Activated CD8-positive, alpha-beta T cell treated with anti-CD3 and anti-CD28 coated beads, Interleukin-2, amount 10 ng/mL, durations not matched to agents 7 days and 5 days (primary cell): ENCODE data around the gene PHC3. TPM values are rescaled to one million over a fixed set of nuclear protein-coding genes. Genes with fewer than 3 reads are reported as not detected.

Experiments
- ATAC-seq: fragments of 150-1000 bp; cut with Tn5 transposase; one replicate; pipeline ENCODE4 v1.10.0; 2021; ENCODE audit warnings: moderate library complexity
- CTCF ChIA-PET: fragments of 350-600 bp; sonication (Branson Sonifier 250); formaldehyde crosslinking; loops from one replicate; lab custom pipeline; 2021; ENCODE audit warnings: antibody characterized with exemption; lab: Charles Lee
- POLR2A ChIA-PET: fragments of 350-600 bp; sonication (Branson Sonifier 250); formaldehyde crosslinking; loops from one replicate; lab custom pipeline; 2021; ENCODE audit warnings: antibody characterized with exemption; lab: Charles Lee
- DNase-seq: peaks from one replicate; pipeline ENCODE4 v3.0.0-alpha.2; 2020
- H3K27ac Mint-ChIP-seq: one replicate; pipeline ENCODE4 v1.8.0; 2021; ENCODE audit warnings: mild to moderate bottlenecking, mixed read lengths
- H3K27me3 Mint-ChIP-seq: one replicate; pipeline ENCODE4 v1.8.0; 2021; ENCODE audit warnings: low read depth, mixed read lengths
- H3K36me3 Mint-ChIP-seq: one replicate; pipeline ENCODE4 v1.8.0; 2021; ENCODE audit warnings: low read depth, mixed read lengths
- H3K4me1 Mint-ChIP-seq: one replicate; pipeline ENCODE4 v1.8.0; 2021; ENCODE audit warnings: low read depth, mixed read lengths
- H3K4me3 Mint-ChIP-seq: one replicate; pipeline ENCODE4 v1.8.0; 2021; ENCODE audit warnings: mild to moderate bottlenecking, mixed read lengths
- H3K9me3 Mint-ChIP-seq: one replicate; pipeline ENCODE4 v1.8.0; 2022; ENCODE audit warnings: mixed read lengths; ENCODE audit not compliant: insufficient read depth
- total RNA-seq, 2 experiments: library from RNA; stranded (reverse); gene quantifications; one replicate each; pipeline ENCODE4 v1.2.3, GENCODE V29; 2021

Gene PHC3
- total RNA-seq, 2 experiments from 2014 or later, result 54.0 to 68.1 TPM

DNA sequence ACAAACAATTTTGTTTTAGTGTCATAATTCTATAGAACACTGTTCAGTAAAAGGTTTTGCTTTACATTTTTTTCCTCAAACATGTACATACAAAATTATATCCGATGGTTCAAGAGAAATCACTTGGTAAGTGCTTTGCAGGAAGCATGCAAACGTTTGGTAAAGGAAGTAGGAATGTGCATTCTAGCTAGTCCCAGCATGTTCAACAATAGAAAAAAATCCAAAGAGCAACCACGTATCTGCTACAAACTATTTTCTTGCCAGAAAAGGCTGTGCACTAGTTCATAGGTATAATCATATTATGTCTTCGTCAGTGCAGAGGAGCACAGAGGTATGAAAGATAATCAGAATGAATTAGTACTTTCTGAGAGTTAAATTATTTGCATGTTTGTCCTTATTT is 85.8 kb downstream of the PHC3 start:
- H3K4me3 Mint-ChIP-seq, result no peak overlapping the region
- no peaks in the 10 kb centered on the region for H3K9me3 Mint-ChIP-seq
- ChIA-PET CTCF (no interaction called here), POLR2A (no interaction called here)
- H3K27ac Mint-ChIP-seq, result no peak overlapping the region
- ATAC-seq (no peak), DNase-seq (no peak)
- H3K27me3 Mint-ChIP-seq, result no peaks in the 10 kb centered on the region
- peaks cover 74% of the 10 kb centered on the region for H3K36me3 Mint-ChIP-seq
- H3K4me1 Mint-ChIP-seq, result no peaks in the 10 kb centered on the region

- ATAC-seq (no peak), DNase-seq (no peak)
- no peak overlapping the region for H3K4me3 Mint-ChIP-seq
- no peaks in the 10 kb centered on the region for H3K9me3 Mint-ChIP-seq
- ChIA-PET POLR2A (no interaction called here), CTCF (interaction anchor here (0.8 to 1.4 kb wide), 2 partner anchors 14 to 264 kb away, joined by 3 read pairs; no protein-coding TSS in a partner anchor)
- no peak overlapping the region for H3K27ac Mint-ChIP-seq
- no peaks in the 10 kb centered on the region for H3K27me3 Mint-ChIP-seq
- H3K36me3 Mint-ChIP-seq, result peaks cover 63% of the 10 kb centered on the region
- H3K4me1 Mint-ChIP-seq, result no peaks in the 10 kb centered on the region
Observed at GRCh38 chr3:170092907-170093306, 88.6 kb downstream of the PHC3 start.

- Mint-ChIP-seq H3K36me3 (peaks cover 54% of the 10 kb centered on the region), H3K27me3 (no peaks in the 10 kb centered on the region), H3K4me3 (no peak overlapping the region), H3K9me3 (no peaks in the 10 kb centered on the region), H3K4me1 (no peaks in the 10 kb centered on the region), H3K27ac (no peak overlapping the region)
- CTCF ChIA-PET, result interaction anchor here (1.1 to 1.2 kb wide), 2 partner anchors 11 to 41 kb away, joined by 3 to 4 read pairs; no protein-coding TSS in a partner anchor
- DNase-seq (no peak), ATAC-seq (no peak)
- POLR2A ChIA-PET, result no interaction called here
Observed at GRCh38 chr3:170090601-170090981, 90.9 kb downstream of the PHC3 start.

GRCh38 chr3:170089862-170090600 is 91.5 kb downstream of the PHC3 start:
- H3K27me3 Mint-ChIP-seq, result no peaks in the 10 kb centered on the region
- peaks cover 54% of the 10 kb centered on the region for H3K36me3 Mint-ChIP-seq
- ATAC-seq, result no peak
- ChIA-PET CTCF (interaction anchor here (1.2 kb wide), 1 partner anchor 42 kb away, joined by 3 read pairs; no protein-coding TSS in a partner anchor), POLR2A (no interaction called here)
- H3K4me3 Mint-ChIP-seq, result no peak overlapping the region
- no peak for DNase-seq
- H3K27ac Mint-ChIP-seq, result no peak overlapping the region
- H3K9me3 Mint-ChIP-seq, result no peaks in the 10 kb centered on the region
- no peaks in the 10 kb centered on the region for H3K4me1 Mint-ChIP-seq

DNA sequence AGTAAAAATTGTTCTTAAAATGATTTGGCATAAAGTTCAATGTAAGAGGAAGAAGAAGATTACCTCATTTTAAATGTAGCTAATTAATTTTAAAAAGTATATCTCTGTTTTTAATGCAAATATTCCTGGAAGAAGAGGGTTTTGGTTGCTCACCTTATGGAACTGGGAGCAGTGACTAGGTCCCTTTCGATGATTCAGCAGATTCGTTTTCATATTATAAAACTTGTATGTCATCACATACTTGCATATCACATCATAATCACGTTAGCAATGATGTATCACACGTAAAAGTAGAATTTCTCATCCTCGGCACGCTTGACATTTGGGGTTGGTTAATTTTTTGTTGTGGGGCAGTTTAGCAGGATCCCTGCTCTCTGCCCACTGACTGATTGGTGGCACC is 96.1 kb downstream of the PHC3 start:
- ChIA-PET POLR2A (no interaction called here), CTCF (no interaction called here)
- DNase-seq (no peak), ATAC-seq (no peak)
- Mint-ChIP-seq H3K27ac (no peak overlapping the region), H3K4me3 (no peak overlapping the region), H3K4me1 (no peaks in the 10 kb centered on the region), H3K36me3 (peaks cover 28% of the 10 kb centered on the region), H3K9me3 (no peaks in the 10 kb centered on the region), H3K27me3 (no peaks in the 10 kb centered on the region)

- no peak for ATAC-seq
- H3K9me3 Mint-ChIP-seq, result no peaks in the 10 kb centered on the region
- POLR2A ChIA-PET, result no interaction called here
Observed at GRCh38 chr3:170083343-170083742, 98.2 kb downstream of the PHC3 start.

DNA sequence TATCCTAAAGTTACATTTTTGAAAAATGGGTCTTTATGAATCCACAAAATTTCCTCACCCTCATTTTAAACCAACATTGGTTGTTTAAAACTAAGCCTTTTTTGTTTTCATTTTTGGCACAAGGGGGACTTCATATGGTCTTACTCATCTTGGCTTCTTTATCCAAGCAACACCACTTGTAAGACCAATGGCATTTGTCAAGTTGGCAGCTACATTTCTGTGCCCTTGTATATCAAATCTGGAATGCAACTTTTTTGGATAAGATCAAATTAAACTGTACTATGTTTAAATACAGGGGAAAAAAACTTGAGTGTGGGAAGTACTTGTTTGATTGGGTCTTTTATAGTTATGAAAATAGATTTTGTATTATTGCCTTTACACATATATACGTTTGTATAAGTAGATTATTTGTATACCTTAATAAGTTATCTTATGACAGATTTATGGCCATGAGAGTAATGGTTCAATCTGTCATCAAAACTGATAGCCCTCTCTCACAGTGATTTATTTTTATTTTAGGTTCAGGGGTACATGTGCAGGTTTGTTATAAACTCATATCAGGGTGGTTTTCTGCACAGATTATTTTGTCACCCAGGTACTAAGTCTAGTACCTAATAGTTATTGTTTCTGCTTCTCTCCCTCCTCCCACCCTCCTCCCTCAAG is 100.3 kb downstream of the PHC3 start:
- H3K9me3 Mint-ChIP-seq, result no peaks in the 10 kb centered on the region
- ChIA-PET CTCF (no interaction called here), POLR2A (no interaction called here)
- no peaks in the 10 kb centered on the region for H3K4me1 Mint-ChIP-seq
- no peaks in the 10 kb centered on the region for H3K27me3 Mint-ChIP-seq
- ATAC-seq, result no peak
- no peak for DNase-seq
- no peak overlapping the region for H3K27ac Mint-ChIP-seq
- H3K36me3 Mint-ChIP-seq, result peaks cover 18% of the 10 kb centered on the region
- no peak overlapping the region for H3K4me3 Mint-ChIP-seq

More at GRCh38 chr3:170083343-170083742, 98.2 kb downstream of the PHC3 start:
- no peak for DNase-seq
- Mint-ChIP-seq H3K36me3 (peaks cover 22% of the 10 kb centered on the region), H3K4me3 (no peak overlapping the region), H3K27me3 (no peaks in the 10 kb centered on the region), H3K4me1 (no peaks in the 10 kb centered on the region), H3K27ac (no peak overlapping the region)
- CTCF ChIA-PET, result no interaction called here

DNA sequence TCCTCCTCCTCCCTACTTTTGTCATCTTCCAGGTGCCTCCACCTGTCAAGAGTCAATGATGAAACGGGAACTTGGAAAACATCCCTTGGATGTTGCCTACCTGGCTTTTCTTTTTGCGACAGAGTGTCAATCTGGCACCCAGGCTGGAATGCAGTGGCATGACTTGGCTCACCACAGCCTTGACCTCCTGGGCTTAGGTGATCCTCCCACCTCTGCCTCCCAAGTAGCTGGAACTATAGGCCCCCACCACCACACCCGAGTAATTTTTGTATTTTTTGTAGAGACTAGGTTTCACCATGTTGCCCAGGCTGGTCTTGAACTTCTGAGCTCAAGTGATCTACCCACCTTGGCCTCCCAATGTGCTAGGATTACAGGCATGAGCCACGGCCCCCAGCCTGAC is 100.9 kb downstream of the PHC3 start:
- Mint-ChIP-seq H3K36me3 (peaks cover 14% of the 10 kb centered on the region), H3K9me3 (no peaks in the 10 kb centered on the region), H3K27me3 (no peaks in the 10 kb centered on the region), H3K4me1 (no peaks in the 10 kb centered on the region), H3K4me3 (no peak overlapping the region), H3K27ac (no peak overlapping the region)
- DNase-seq (no peak), ATAC-seq (no peak)
- ChIA-PET CTCF (interaction anchor here (1.0 kb wide), 1 partner anchor 26 kb away, joined by 4 read pairs; no protein-coding TSS in a partner anchor), POLR2A (no interaction called here)

DNA sequence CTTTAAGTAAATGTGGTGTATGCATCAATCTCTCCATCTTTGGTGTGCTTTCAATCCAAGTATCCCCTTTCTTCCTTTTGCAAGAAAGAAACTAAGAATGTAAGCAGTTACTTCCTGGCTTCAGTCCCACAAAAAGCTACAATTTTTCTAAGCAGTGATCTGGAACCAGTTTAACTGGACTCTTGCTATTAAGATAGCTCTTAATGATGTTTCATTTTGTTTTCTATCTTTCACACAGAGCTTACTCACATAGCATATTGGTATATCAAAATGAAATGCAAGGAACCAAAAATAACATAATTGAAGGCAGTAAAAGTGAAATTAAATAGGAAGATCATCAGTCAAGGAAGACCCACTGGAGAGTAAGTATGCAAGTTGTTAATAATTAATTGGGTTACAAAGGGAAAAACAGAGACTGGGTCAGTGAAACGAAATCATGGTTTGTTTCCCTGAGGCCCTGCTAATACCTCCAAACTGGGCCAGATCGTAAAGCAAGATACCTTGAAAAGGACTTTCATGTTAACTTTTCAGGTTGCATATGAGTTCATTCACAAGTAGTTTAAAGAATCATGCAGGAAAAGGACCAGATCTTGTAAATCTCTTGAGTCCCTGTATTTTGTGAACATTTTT is 101.9 kb downstream of the PHC3 start:
- no peak overlapping the region for H3K4me3 Mint-ChIP-seq
- no peaks in the 10 kb centered on the region for H3K27me3 Mint-ChIP-seq
- no peak overlapping the region for H3K27ac Mint-ChIP-seq
- ATAC-seq (no peak), DNase-seq (no peak)
- no peaks in the 10 kb centered on the region for H3K9me3 Mint-ChIP-seq
- ChIA-PET POLR2A (no interaction called here), CTCF (interaction anchor here (1.0 to 1.6 kb wide), 2 partner anchors 25 to 27 kb away, joined by 3 to 4 read pairs; no protein-coding TSS in a partner anchor)
- H3K36me3 Mint-ChIP-seq, result peaks cover 9% of the 10 kb centered on the region
- no peaks in the 10 kb centered on the region for H3K4me1 Mint-ChIP-seq

DNA sequence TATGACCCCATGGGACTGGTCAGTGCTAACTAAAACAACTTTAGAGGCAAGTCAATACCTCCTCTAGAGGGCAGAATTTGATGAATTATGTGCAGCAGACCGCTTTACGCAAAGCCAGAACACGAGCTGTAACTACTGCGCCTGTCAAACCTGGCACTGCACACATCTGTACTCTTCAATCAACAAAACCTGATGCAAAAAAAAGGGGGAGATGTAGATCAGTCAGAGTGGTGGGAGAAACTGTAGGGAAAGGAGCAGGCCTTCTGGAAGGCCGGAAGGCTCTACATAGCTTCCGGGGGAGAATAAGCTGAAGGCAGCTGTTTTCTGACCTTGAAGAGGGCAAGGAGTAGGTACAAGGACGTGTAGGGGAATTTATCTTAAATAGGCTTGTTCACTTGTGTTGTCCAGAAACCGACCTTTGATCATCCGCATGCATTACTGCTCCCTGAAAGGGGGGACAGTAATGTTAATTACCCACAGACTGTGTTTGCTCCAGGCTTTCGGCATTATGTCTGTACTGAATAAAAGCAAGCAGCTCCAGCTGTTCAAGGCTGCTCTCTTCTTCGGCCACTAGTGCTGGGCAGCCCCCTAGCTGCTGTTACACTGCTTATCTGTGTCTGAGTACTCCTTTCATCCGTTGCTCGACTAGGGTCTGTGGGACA is 102.8 kb downstream of the PHC3 start:
- no peak for ATAC-seq
- Mint-ChIP-seq H3K36me3 (peaks cover 8% of the 10 kb centered on the region), H3K27ac (no peak overlapping the region), H3K4me1 (no peaks in the 10 kb centered on the region), H3K27me3 (no peaks in the 10 kb centered on the region), H3K9me3 (no peaks in the 10 kb centered on the region), H3K4me3 (no peak overlapping the region)
- DNase-seq, result no peak
- CTCF ChIA-PET, result interaction anchor here (0.6 to 1.6 kb wide), 5 partner anchors 15 to 732 kb away, joined by 3 to 4 read pairs (median 3); no protein-coding TSS in a partner anchor
- POLR2A ChIA-PET, result no interaction called here

DNA sequence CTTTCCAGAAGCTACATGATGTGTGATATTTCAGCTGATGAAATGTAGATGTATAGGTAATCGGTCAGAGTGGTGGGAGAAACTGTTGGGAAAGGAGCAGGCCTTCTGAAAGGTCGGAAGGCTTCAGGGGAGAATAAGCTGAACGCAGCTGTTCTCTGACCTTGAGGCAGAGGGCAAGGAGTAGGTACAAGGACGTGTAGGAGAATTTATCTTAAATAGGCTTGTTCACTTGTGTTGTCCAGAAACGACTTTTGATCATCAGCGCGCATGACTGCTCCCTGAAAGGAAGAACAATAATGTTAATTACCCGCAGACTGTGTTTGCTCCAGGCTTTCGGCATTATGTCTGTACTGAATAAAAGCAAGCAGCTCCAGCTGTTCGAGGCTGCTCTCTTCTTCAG is 104.2 kb downstream of the PHC3 start:
- Mint-ChIP-seq H3K36me3 (peaks cover 9% of the 10 kb centered on the region), H3K4me3 (no peak overlapping the region), H3K9me3 (no peaks in the 10 kb centered on the region), H3K4me1 (no peaks in the 10 kb centered on the region), H3K27ac (no peak overlapping the region), H3K27me3 (no peaks in the 10 kb centered on the region)
- DNase-seq, result no peak
- ATAC-seq, result no peak
- CTCF ChIA-PET, result interaction anchor here (1.4 to 1.5 kb wide), 2 partner anchors 38 to 734 kb away, joined by 3 to 4 read pairs; no protein-coding TSS in a partner anchor
- POLR2A ChIA-PET, result no interaction called here
